SU-DHL-6 (cell line): ENCODE results near the gene ADAMTS17.

Source experiments
- H2AFZ ChIP-seq: fragments of 200-600 bp; sonication (generic); 2 replicates; pipeline ENCODE4 v1.6.1; 2014; ENCODE audit warnings: low read depth, mild to moderate bottlenecking, moderate library complexity, mixed read lengths, antibody characterized with exemption, low read length; ENCODE audit not compliant: severe bottlenecking
- H3F3A ChIP-seq: fragments of 200-600 bp; shearing (Covaris generic); 2 replicates; pipeline ENCODE4 v1.6.0; 2016; ENCODE audit warnings: antibody characterized with exemption, mild to moderate bottlenecking; ENCODE audit not compliant: insufficient read depth
- H3K27ac ChIP-seq: fragments of 200-600 bp; sonication (generic); 2 replicates; pipeline ENCODE4 v1.5.1; 2016; ENCODE audit warnings: low read depth, mild to moderate bottlenecking, low read length, moderate library complexity, mixed read lengths
- H3K27me3 ChIP-seq: fragments of 200-600 bp; sonication (generic), shearing (Covaris generic); 2 replicates; pipeline ENCODE4 v1.6.0; 2014; ENCODE audit warnings: mild to moderate bottlenecking, low read length
- H3K36me3 ChIP-seq: fragments of 200-600 bp; sonication (generic); 2 replicates; pipeline ENCODE4 v1.6.1; 2014; ENCODE audit warnings: mild to moderate bottlenecking, low read length, mixed read lengths
- H3K4me2 ChIP-seq: fragments of 300-600, 200-600 bp; shearing (Covaris generic), sonication (generic); 2 replicates; pipeline ENCODE4 v1.6.0; 2014; ENCODE audit warnings: low read length, low read depth, mild to moderate bottlenecking; ENCODE audit not compliant: poor library complexity, severe bottlenecking
- H3K4me3 ChIP-seq: fragments of 200-600 bp; sonication (generic); 2 replicates; pipeline ENCODE4 v1.5.1; 2014; ENCODE audit warnings: antibody characterized with exemption, low read length, mild to moderate bottlenecking, mixed read lengths; ENCODE audit not compliant: insufficient read depth, poor library complexity, severe bottlenecking
- H3K79me2 ChIP-seq: fragments of 200-600 bp; sonication (generic); 2 replicates; pipeline ENCODE4 v1.6.1; 2014; ENCODE audit warnings: mild to moderate bottlenecking, low read length, moderate library complexity; ENCODE audit not compliant: insufficient read depth
- H3K9ac ChIP-seq: fragments of 200-600 bp; sonication (generic); 2 replicates; pipeline ENCODE4 v1.7.0; 2014; ENCODE audit warnings: mild to moderate bottlenecking, low read length
- H3K9me2 ChIP-seq: fragments of 200-600 bp; sonication (generic); replicated peaks from 2 replicates; pipeline ENCODE4 v1.6.1; 2014; ENCODE audit warnings: low read length; ENCODE audit not compliant: insufficient read depth
- H3K9me3 ChIP-seq: fragments of 200-600 bp; sonication (generic); 2 replicates; pipeline ENCODE4 v1.6.1; 2014; ENCODE audit warnings: low read length, mixed read lengths; ENCODE audit not compliant: insufficient read depth
- H4K20me1 ChIP-seq: fragments of 200-600 bp; sonication (generic); 2 replicates; pipeline ENCODE4 v1.6.1; 2014; ENCODE audit warnings: low read depth, mild to moderate bottlenecking, antibody characterized with exemption, low read length, moderate library complexity, mixed read lengths
- CTCF ChIP-seq: fragments of 200-600 bp; sonication (generic); IDR thresholded peaks from one replicate; pipeline ENCODE4 v1.5.1; 2017; ENCODE audit warnings: antibody characterized with exemption, mild to moderate bottlenecking, low read length, moderate library complexity; ENCODE audit not compliant: insufficient read depth, poor library complexity, severe bottlenecking
- EZH2phosphoT487 ChIP-seq: fragments of 200-600 bp; sonication (generic), shearing (Covaris generic); conservative IDR thresholded peaks from 2 replicates; pipeline ENCODE4 v1.6.1; 2018; ENCODE audit warnings: mild to moderate bottlenecking, antibody characterized with exemption, low read length, moderate library complexity, mixed read lengths

ADAMTS17 gene

GRCh38 chr15:100336061-100336460 is 5.7 kb downstream of the ADAMTS17 start:
- no peak for TF ChIP-seq CTCF
- Histone ChIP-seq H3K9me2 (no peaks in the 10 kb centered on the region), H3K27ac (no peak overlapping the region), H4K20me1 (no peaks in the 10 kb centered on the region), H3K79me2 (no peaks in the 10 kb centered on the region), H3F3A (no peaks in the 10 kb centered on the region), H2AFZ (no peak overlapping the region), H3K4me2 (no peak overlapping the region), H3K27me3 (no peaks in the 10 kb centered on the region), H3K36me3 (no peaks in the 10 kb centered on the region), H3K4me3 (no peak overlapping the region), H3K9me3 (no peaks in the 10 kb centered on the region), H3K9ac (no peak overlapping the region)

GRCh38 chr15:100335335-100335999 is 6.3 kb downstream of the ADAMTS17 start:
- Histone ChIP-seq H3K9me2 (no peaks in the 10 kb centered on the region), H3K4me3 (no peak overlapping the region), H3K36me3 (no peaks in the 10 kb centered on the region), H2AFZ (no peak overlapping the region), H3K27ac (no peak overlapping the region), H3K27me3 (no peaks in the 10 kb centered on the region), H4K20me1 (no peaks in the 10 kb centered on the region), H3K9ac (no peak overlapping the region), H3K9me3 (no peaks in the 10 kb centered on the region), H3K4me2 (no peak overlapping the region), H3K79me2 (no peaks in the 10 kb centered on the region), H3F3A (no peaks in the 10 kb centered on the region)
- no peak for TF ChIP-seq EZH2phosphoT487
- no peak for TF ChIP-seq CTCF

GRCh38 chr15:100334905-100335304 is 6.9 kb downstream of the ADAMTS17 start:
- Histone ChIP-seq H3K9ac (no peak overlapping the region), H3K4me3 (no peak overlapping the region), H2AFZ (no peak overlapping the region), H3K27ac (no peak overlapping the region), H3K9me3 (no peaks in the 10 kb centered on the region), H3F3A (no peaks in the 10 kb centered on the region), H3K9me2 (no peaks in the 10 kb centered on the region), H3K79me2 (no peaks in the 10 kb centered on the region), H3K4me2 (no peak overlapping the region), H3K27me3 (no peaks in the 10 kb centered on the region), H4K20me1 (no peaks in the 10 kb centered on the region), H3K36me3 (no peaks in the 10 kb centered on the region)
- TF ChIP-seq EZH2phosphoT487 (no peak), CTCF (no peak)
